Measurements from ENCODE around the gene GFRA1.

Gene GFRA1

GRCh38 chr10:116241085-116241484 lies 31.9 kb downstream of the GFRA1 start:
- DNase-seq (ENCODE audit: low read depth): no peak

GRCh38 chr10:116240157-116240950 lies 32.7 kb downstream of the GFRA1 start:
- DNase-seq (ENCODE audit: low read depth): no peak

GRCh38 chr10:116239229-116239628 lies 33.8 kb downstream of the GFRA1 start:
- no peak for DNase-seq (ENCODE audit: low read depth)

- no peak for DNase-seq (ENCODE audit: low read depth)
These were observed 35.0 kb downstream of the GFRA1 start for GRCh38 chr10:116237970-116238369.

GRCh38 chr10:116237260-116237659 lies 35.7 kb downstream of the GFRA1 start:
- no peak for DNase-seq (ENCODE audit: low read depth)

GRCh38 chr10:116233230-116233629 lies 39.8 kb downstream of the GFRA1 start:
- DNase-seq (ENCODE audit: low read depth): no peak

- no peak for DNase-seq (ENCODE audit: low read depth)
These were observed 40.4 kb downstream of the GFRA1 start for GRCh38 chr10:116232613-116233012.

- DNase-seq (ENCODE audit: low read depth): no peak
These were observed 46.2 kb downstream of the GFRA1 start for GRCh38 chr10:116226766-116227165.

GRCh38 chr10:116226053-116226452 lies 47.0 kb downstream of the GFRA1 start:
- no peak for DNase-seq (ENCODE audit: low read depth)

GRCh38 chr10:116223289-116223688 lies 49.7 kb downstream of the GFRA1 start:
- DNase-seq (ENCODE audit: low read depth): no peak

- no peak for DNase-seq (ENCODE audit: low read depth)
These were observed 52.0 kb downstream of the GFRA1 start for GRCh38 chr10:116221053-116221452.

- DNase-seq (ENCODE audit: low read depth): no peak
These were observed 56.3 kb downstream of the GFRA1 start for GRCh38 chr10:116216676-116217075.

- DNase-seq (ENCODE audit: low read depth): no peak
These were observed 57.4 kb downstream of the GFRA1 start for GRCh38 chr10:116215651-116216050.

GRCh38 chr10:116211682-116212081 lies 61.3 kb downstream of the GFRA1 start:
- DNase-seq (ENCODE audit: low read depth): no peak

- no peak for DNase-seq (ENCODE audit: low read depth)
These were observed 62.2 kb downstream of the GFRA1 start for GRCh38 chr10:116210588-116211346.

GRCh38 chr10:116209781-116210180 lies 63.2 kb downstream of the GFRA1 start:
- DNase-seq (ENCODE audit: low read depth): no peak

GRCh38 chr10:116208956-116209567 lies 63.9 kb downstream of the GFRA1 start:
- DNase-seq (ENCODE audit: low read depth): no peak

GRCh38 chr10:116207690-116208089 lies 65.3 kb downstream of the GFRA1 start:
- no peak for DNase-seq (ENCODE audit: low read depth)

- no peak for DNase-seq (ENCODE audit: low read depth)
These were observed 69.3 kb downstream of the GFRA1 start for GRCh38 chr10:116203661-116204060.

- no peak for DNase-seq (ENCODE audit: low read depth)
These were observed 71.2 kb downstream of the GFRA1 start for GRCh38 chr10:116201670-116202430.

- no peak for DNase-seq (ENCODE audit: low read depth)
These were observed 72.0 kb downstream of the GFRA1 start for GRCh38 chr10:116201011-116201410.

- no peak for DNase-seq (ENCODE audit: low read depth)
These were observed 74.3 kb downstream of the GFRA1 start for GRCh38 chr10:116198676-116199035.
